Stomach (tissue), 4 donors: ENCODE data around the gene SERPINA10.

ENCODE experiments used
- POLR2A ChIP-seq, 4 donors: fragments of 450-650 bp; IDR thresholded peaks; one replicate each; pipeline ENCODE4 v1.6.1; 2016; ENCODE audit warnings: antibody characterized with exemption in 4 of 4, control low read depth in 2 of 4, mild to moderate bottlenecking in 1 of 4, moderate library complexity in 1 of 4
- TF ChIP-seq, protein P1 (sequence below), 7 experiments: fragments of 450-650 bp in 4 of 7; fragments of 200-600 bp in 3 of 7; sonication (generic) in 3 of 7; IDR thresholded peaks; one replicate each; pipeline ENCODE4 v1.5.1; 2016 to 2019; ENCODE audit warnings: antibody characterized with exemption in 7 of 7, control low read depth in 2 of 7, mild to moderate bottlenecking in 1 of 7

DNA sequence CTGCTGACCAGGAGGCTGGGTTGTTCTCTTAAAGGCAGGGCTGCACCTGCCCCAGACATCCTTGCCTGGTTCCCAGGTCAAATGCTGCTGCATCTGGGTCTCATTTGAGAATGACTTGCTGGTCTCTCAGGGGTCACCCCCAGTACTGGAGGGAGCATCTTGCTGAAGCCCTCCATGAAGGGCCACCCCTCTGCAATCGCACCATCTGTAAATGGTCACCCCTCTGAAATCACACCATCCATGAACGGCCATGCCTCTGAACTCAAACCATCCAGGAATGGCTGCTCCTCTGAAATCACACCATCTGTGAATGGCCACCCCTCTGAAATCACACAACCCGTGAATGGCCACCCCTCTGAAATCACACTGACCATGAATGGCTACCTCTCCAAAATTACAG, 37.4 kb upstream of the SERPINA10 start:
- TF ChIP-seq, protein P1, sequence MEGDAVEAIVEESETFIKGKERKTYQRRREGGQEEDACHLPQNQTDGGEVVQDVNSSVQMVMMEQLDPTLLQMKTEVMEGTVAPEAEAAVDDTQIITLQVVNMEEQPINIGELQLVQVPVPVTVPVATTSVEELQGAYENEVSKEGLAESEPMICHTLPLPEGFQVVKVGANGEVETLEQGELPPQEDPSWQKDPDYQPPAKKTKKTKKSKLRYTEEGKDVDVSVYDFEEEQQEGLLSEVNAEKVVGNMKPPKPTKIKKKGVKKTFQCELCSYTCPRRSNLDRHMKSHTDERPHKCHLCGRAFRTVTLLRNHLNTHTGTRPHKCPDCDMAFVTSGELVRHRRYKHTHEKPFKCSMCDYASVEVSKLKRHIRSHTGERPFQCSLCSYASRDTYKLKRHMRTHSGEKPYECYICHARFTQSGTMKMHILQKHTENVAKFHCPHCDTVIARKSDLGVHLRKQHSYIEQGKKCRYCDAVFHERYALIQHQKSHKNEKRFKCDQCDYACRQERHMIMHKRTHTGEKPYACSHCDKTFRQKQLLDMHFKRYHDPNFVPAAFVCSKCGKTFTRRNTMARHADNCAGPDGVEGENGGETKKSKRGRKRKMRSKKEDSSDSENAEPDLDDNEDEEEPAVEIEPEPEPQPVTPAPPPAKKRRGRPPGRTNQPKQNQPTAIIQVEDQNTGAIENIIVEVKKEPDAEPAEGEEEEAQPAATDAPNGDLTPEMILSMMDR (IDR thresholded peaks at IDR 0.05), result no peak
- TF ChIP-seq POLR2A (IDR thresholded peaks at IDR 0.05), result no peak
